Activated CD4-positive, alpha-beta T cell treated with anti-CD3 and anti-CD28 coated beads, Interleukin-2, amount 50 U/mL, for 16 hours (primary cell): ENCODE results near the gene C1orf50.
"Not testable (repeated sequence)": the region's sequence is repeated elsewhere in the genome, so short reads cannot be mapped to it uniquely, and the experiment has no call there.

ENCODE experiments used
- DNase-seq: peaks from one replicate; pipeline ENCODE4 v3.0.0-alpha.2; 2020

Gene C1orf50

DNA sequence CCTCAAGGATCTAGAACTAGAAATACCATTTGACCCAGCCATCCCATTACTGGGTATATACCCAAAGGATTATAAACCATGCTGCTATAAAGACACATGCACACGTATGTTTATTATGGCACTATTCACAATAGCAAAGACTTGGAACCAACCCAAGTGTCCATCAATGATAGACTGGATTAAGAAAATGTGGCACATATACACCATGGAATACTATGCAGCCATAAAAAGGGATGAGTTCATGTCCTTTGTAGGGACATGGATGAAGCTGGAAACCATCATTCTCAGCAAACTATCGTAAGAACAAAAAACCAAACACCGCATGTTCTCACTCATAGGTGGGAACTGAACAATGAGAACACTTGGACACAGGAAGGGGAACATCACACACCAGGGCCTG lies 47.8 kb downstream of the C1orf50 start:
- DNase-seq = not testable (repeated sequence)

DNA sequence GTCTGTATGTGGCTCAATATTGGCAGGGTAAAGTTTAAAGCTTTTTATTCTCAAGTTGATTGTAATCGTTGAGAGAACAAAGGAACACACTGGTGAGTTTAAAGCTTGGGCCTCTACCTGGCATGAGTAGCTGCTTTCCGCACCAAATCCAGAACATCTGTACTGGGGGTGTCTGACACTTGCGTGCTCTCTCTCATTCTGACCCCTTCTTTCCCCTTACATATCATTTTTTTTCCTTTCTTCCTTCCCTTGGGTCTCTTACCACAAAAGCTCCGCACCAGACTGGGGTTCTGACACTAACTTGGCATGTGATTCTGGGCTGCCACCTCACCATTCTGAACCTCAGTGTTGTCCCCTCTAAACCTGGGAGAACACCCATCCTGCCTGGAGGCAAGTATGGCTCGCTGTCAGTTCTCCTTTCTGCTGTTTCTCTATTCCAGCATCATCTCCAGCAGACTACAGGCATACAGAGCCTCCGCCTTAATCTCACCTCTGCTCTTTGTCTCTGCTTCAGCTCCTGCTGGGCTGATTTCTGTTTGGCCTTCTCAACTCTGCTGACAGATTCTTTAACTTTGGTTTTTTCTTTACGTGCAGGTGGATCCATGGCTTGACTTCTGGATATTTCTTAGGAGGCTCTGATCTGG lies 49.0 kb downstream of the C1orf50 start:
- DNase-seq = peak; percentile 1

DNA sequence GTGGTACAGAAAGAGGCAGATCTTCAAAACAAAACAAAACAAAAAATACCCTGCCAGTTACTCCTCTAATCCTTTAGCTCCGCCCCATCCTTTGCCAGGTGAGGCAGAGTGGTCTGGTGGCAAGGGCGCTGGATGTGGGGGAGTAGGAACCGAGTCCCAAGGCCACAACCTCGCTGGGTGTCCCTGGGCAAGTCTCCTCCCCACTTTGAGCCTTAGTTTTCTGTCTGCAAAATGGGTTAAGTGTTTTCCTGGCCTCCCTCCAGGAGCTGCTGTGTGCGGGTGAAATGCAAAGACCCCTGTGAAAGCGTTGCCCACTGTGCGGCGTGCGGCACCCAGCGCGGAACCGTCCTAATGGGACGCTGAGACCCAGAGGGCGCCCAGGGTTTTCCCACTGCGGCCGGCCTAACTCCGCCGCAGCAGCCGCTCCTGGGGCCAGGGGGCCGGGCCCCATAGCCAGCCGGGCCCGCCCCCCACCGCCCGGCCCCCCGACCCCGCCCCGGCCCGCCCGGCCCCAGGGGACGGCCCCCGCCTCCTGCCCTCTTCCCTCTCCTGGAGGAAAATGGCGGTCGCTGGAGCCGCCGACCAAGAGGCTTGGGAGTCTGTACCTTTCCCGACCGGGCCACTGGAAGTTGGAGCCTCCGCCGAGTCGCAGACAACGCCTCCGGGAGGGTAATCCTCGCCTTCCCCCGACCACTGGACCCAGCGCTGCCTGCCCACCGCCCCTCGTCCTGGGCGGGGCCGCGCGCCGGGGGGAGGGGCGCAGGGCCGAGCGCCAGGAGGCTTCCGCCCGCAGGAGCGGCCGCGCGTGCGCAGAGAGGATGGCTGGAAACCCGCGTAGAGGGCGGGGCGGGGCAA lies 49.8 kb downstream of the C1orf50 start, which contains the start of the genes ERMAP and SVBP:
Gene ERMAP (plus strand): TSS at position 538 of the 855 bp plus-strand sequence. CDS start 13,327 bp downstream, outside the sequence.
Gene SVBP (minus strand): TSS at position 813 of the 855 bp plus-strand sequence. CDS start 853 bp downstream, outside the sequence.
- peak; percentile 95 for DNase-seq

DNA sequence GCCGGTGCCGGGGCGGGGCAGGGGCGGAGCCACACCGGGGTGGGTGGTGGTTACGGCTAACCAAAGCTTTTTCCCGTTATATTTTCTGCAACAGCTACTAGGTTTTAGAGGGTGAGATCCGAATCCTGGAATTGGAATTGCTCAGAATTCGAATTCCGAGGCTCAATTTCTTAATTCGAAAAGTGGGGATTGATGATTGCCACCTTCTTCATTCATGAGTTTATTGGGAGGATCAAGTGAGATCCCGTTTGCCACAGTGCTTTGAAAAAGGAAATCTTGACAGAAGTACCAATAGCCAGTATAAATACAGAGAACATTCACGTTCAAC lies 50.4 kb downstream of the C1orf50 start:
- no peak for DNase-seq

DNA sequence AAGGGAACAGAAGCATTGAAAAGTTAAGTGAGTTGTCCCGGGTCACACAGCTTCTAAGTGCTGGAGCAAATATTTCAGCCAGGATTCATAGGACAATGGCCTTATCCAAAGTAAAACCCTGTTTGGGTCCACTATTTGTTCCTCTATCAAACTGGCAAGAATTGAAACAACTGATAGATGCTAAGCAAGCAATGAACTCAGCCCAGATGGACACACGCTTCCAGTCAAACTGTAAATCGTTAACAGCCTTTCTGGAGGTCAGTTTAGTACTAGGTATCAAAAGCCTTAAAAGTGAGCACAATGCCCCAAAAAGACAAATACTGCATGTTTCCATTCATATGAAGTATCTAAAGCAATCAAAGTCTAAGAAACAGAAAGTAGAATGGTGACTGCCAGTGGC lies 50.9 kb downstream of the C1orf50 start:
- DNase-seq = no peak

DNA sequence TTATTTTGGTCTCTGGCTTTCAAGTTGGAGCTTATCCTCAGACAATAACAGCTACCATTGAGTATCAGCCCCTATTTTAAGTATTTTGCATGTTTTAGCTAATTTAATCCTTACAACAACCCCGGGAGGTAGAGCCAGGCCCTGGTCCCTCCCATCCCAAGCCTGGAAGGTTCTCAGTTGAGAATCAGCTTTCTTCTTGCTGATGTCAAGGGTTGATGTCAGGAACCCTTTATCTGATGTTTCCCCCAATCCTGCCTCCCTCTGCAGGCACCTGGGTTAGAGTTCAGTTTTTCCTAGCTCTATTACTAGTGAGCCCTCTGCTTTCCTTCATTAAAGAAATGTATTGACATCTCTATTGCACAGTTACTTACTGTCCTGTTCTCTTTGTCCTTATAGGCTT lies 53.8 kb downstream of the C1orf50 start:
- DNase-seq = no peak

DNA sequence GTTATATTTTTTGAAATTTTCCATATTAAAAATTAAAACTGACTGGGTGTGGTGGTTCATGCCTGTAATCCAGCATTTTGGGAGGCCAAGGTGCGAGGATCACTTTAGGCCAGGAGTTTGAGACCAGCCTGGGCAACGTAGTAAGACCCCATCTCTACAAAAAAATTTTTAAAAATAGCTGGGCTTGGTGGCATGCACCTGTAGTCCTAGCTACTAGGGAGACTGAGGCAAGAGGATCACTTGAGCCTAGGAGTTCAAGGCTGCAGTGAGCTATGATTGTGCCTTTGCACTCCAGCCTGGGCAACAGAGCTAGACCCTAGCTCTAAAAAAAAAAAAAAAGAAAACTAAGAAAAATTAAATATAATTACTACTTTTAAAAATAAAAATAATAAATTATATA lies 54.6 kb downstream of the C1orf50 start:
- DNase-seq = no peak

DNA sequence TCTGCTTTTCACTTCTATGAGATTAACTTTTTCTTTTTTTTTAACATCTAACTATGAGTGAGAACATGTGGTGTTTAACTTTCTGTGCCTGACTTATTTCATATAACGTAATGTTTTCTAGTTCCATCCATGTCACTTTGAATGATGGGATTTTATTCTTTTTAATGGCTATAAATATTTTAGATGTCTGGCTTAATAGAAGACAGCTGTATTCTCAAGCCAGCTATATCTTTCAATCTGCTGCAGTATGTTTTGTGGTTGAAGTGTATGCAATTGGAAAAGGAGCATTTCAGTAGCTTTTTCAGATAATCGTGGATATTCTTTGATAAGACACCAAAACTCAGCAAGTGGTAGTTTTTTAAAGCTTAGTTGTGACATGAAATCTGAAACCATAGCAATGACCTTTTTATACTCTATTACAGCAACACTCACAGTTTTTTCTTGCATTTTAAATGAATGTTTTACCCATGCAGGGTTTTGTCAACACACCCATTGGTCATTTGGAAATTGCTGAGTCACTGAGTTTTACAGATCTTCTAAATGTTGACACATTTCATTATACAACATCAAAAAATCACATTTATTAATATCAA lies 55.8 kb downstream of the C1orf50 start:
- peak; percentile 10 for DNase-seq

DNA sequence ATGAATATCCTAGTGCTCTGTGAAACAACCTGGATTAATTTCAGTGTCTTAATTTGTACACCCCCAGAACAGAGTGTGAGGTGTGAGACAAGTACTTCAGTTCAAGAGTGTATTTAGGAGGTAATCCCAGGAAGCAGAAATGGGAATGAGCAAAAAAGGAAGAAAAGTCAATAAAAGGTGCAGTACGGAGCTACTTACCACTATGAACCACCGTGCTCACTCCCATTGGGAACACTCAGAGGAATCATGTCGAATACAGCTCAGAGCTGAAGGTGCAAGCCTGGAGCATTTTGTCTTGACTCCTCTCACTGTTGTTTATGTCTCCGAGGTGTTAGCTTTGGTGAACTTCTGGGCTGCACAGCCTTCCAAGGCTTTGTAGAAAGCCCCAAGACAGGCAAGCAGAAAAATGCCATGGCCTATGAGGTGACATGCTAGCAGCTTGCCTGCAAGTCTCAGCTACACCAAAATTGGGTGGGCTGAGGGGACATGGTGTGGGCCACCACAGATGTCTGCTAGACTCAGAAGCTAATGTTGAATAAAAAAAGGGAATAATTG lies 57.5 kb downstream of the C1orf50 start:
- no peak for DNase-seq

DNA sequence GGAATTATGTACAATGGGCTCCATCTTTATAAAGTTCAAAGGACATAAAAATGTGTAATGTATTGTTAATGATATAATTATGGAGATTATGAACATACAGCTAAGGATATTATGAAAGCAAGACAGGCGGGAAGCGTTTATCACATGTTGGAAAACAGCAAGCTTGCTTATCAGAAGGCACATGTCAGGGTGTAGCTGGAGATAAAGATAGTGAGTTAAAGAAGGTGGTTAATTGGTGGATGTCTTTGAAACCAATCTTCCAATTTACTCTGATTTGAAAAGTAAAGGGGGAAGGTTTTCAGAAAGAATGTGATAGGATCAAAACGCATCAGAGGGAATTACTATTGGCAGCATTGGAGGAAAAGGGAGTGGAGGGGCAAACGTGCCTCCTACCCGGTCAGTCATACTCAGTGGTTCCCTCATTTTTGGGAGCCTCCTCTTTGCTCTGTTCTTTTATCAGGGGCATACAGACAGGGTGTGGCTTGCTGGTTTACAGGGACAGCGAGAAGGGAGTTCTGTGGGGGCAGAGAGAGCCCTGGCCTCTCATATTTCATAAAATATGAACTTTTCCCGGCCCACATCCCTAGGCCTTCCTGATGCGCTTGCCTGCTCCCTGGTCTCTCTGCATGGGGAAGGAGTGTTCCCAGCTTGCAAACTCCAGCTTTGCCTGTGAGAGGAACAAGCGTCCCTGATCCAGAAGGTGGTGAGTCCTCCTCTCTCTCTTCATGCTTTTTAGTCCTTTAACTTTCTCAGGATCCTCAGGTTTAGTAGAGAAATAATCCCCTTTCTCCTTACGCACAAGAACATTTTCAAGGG lies 58.2 kb downstream of the C1orf50 start:
- no peak for DNase-seq
